Measurements from ENCODE around the gene RANBP2. TPM values are rescaled to one million over a fixed set of nuclear protein-coding genes. Genes with fewer than 3 reads are reported as not detected.

The RANBP2 gene
- total RNA-seq (2021), result 66.8 to 90.4 TPM (median 68.9 TPM) in 3 replicates
- percentile 91 among the genes with signal in this experiment for Bru-seq, nascent RNA
- long read RNA-seq, experiment 1, full-length matches to known transcripts, result 63 of 309 reads
- long read RNA-seq, experiment 1, partial matches to known transcripts, result 222 of 309 reads
- long read RNA-seq, experiment 1, other reads (novel, unspliced or antisense), result 24 of 309 reads
- long read RNA-seq, experiment 2, full-length matches to known transcripts, result 7 of 89 reads
- long read RNA-seq, experiment 2, partial matches to known transcripts, result 61 of 89 reads
- long read RNA-seq, experiment 2, other reads (novel, unspliced or antisense), result 21 of 89 reads
- long read RNA-seq, experiment 3, partial matches to known transcripts, result 2 of 2 reads
- long read RNA-seq, experiment 3, other reads (novel, unspliced or antisense), result 0 of 2 reads

GRCh38 chr2:108719149-108720044, at the start of gene RANBP2:
Gene RANBP2, plus strand, starts transcription at chr2:108719482. Its CDS starts 125 bp downstream, at chr2:108719607.
- DNase-seq (ENCODE audit: low spot score) (peak; percentile 93), ATAC-seq (peak; percentile 95)
- Mint-ChIP-seq H3K36me3 (no peaks in the 10 kb centered on the region), H3K4me1 (peaks cover 15% of the 10 kb centered on the region), H3K4me3 (peak within 1 kb of the TSS; percentile 81), H3K27ac (peak within 1 kb of the TSS; percentile 97), H3K27me3 (ENCODE audit: low read depth) (no peaks in the 10 kb centered on the region), H3K9me3 (no peaks in the 10 kb centered on the region)
- POLR2A ChIA-PET, result no interaction called here
- CTCF ChIA-PET, result interaction anchor here (1.1 to 2.0 kb wide), 2 partner anchors 83 to 503 kb away, joined by 3 to 4 read pairs; no protein-coding TSS in a partner anchor
- no peak for TF ChIP-seq GRHL2 (CRISPR knock-in tag; IDR thresholded peaks at IDR 0.05; ENCODE audit: insufficient replicate concordance, severe bottlenecking)
- no peak for TF ChIP-seq ATF2 (CRISPR knock-in tag; IDR thresholded peaks at IDR 0.05; ENCODE audit: borderline replicate concordance, low read depth)
- no peak for TF ChIP-seq ZNF425 (CRISPR knock-in tag; conservative IDR thresholded peaks at IDR 0.05)
- TF ChIP-seq ZBTB21 (CRISPR knock-in tag; IDR thresholded peaks at IDR 0.05; ENCODE audit: borderline replicate concordance), result peak; percentile 99
- no peak for TF ChIP-seq ZNF396 (CRISPR knock-in tag; IDR thresholded peaks at IDR 0.05; ENCODE audit: borderline replicate concordance)
- TF ChIP-seq SP1 (CRISPR knock-in tag; conservative IDR thresholded peaks at IDR 0.05), result peak; percentile 92
- peak; percentile 91 for TF ChIP-seq GABPB1 (CRISPR knock-in tag; IDR thresholded peaks at IDR 0.05)
- TF ChIP-seq FOXP1 (CRISPR knock-in tag; IDR thresholded peaks at IDR 0.05; ENCODE audit: borderline replicate concordance), result peak; percentile 91; the same call in 1 of the 2 replicates
- peak; percentile 98 for TF ChIP-seq CBFB (CRISPR knock-in tag; IDR thresholded peaks at IDR 0.05; ENCODE audit: low read depth)
- TF ChIP-seq MLX (CRISPR knock-in tag; IDR thresholded peaks at IDR 0.05), result no peak
- no peak for TF ChIP-seq ATF3 (CRISPR knock-in tag; conservative IDR thresholded peaks at IDR 0.05)
- no peak for TF ChIP-seq GTF2I (CRISPR knock-in tag; conservative IDR thresholded peaks at IDR 0.05)
- TF ChIP-seq ZMAT4 (CRISPR knock-in tag; IDR thresholded peaks at IDR 0.05), result no peak
- TF ChIP-seq HMGXB4 (CRISPR knock-in tag; IDR thresholded peaks at IDR 0.05), result peak; percentile 82
- TF ChIP-seq ELF4 (CRISPR knock-in tag; IDR thresholded peaks at IDR 0.05; ENCODE audit: low read depth), result 0 out of 2 replicates have a peak, but pooled peaks have one; percentile 71
- TF ChIP-seq NR1H2 (CRISPR knock-in tag; IDR thresholded peaks at IDR 0.05), result no peak
- TF ChIP-seq ZNF138 (CRISPR knock-in tag; conservative IDR thresholded peaks at IDR 0.05), result no peak
- peak; percentile 47; the same call in 1 of the 2 replicates for TF ChIP-seq PREB (CRISPR knock-in tag; IDR thresholded peaks at IDR 0.05; ENCODE audit: borderline replicate concordance)
- TF ChIP-seq ATF1 (CRISPR knock-in tag; IDR thresholded peaks at IDR 0.05), result peak; percentile 96
- TF ChIP-seq ZNF532 (CRISPR knock-in tag; IDR thresholded peaks at IDR 0.05; ENCODE audit: borderline replicate concordance), result peak; percentile 89
- 0 out of 2 replicates have a peak, but pooled peaks have one; percentile 52 for TF ChIP-seq KAT7 (CRISPR knock-in tag; IDR thresholded peaks at IDR 0.05; ENCODE audit: borderline replicate concordance)
